A549 (cell line): ENCODE data around the gene THRAP3. TPM values are rescaled to one million over a fixed set of nuclear protein-coding genes. Genes with fewer than 3 reads are reported as not detected.

Experiments used
- ATAC-seq, 2 experiments: fragments of 200-7000 bp in 1 of 2; fragments of >200 bp in 1 of 2; cut with Nextera tagmentation in 1 of 2; cut with Tn5 transposase in 1 of 2; 3 replicates each; pipeline versions ENCODE4 v1.8.0 to v1.9.1; 2018 to 2020; ENCODE audit warnings: mild to moderate bottlenecking in 1 of 2, moderate library complexity in 1 of 2
- CTCF ChIA-PET: fragments of 300-600 bp; sonication (Branson Sonifier 250); formaldehyde crosslinking; extraction: SDS; loops from one replicate; lab custom pipeline; 2021; ENCODE audit warnings: antibody characterized with exemption, inconsistent platforms; lab: Yijun Ruan, JAX
- POLR2A ChIA-PET: fragments of 350-600 bp; formaldehyde crosslinking; extraction: SDS; loops from one replicate; lab custom pipeline; 2021; ENCODE audit warnings: antibody characterized with exemption, inconsistent platforms; lab: Yijun Ruan, JAX
- DNase-seq, 2 experiments: peaks; one replicate each; pipeline versions ENCODE4 v3.0.0 to v3.0.0-alpha.2; 2011 to 2016; ENCODE audit warnings: low read depth in 1 of 2, low spot score in 1 of 2
- FAIRE-seq: peaks from 2 replicates; lab custom pipeline; 2011; peaks lifted over from hg19 to GRCh38; lab: Jason Lieb, UNC
- H3K27ac ChIP-seq, 2 experiments: fragments of >200 bp; sonication (Bioruptor Twin); formaldehyde crosslinking; 3 replicates each; pipeline ENCODE4 v1.5.1; 2016 to 2017
- H3K4me1 ChIP-seq: fragments of >200 bp; sonication (Bioruptor Twin); formaldehyde crosslinking; 3 replicates; pipeline ENCODE4 v1.6.1; 2016
- H3K4me2 ChIP-seq: fragments of >200 bp; sonication (Bioruptor Twin); formaldehyde crosslinking; 3 replicates; pipeline ENCODE4 v1.6.1; 2016
- H3K4me3 ChIP-seq: fragments of >200 bp; sonication (Bioruptor Twin); formaldehyde crosslinking; 3 replicates; pipeline ENCODE4 v1.5.1; 2016
- H3K9me3 ChIP-seq: fragments of >200 bp; sonication (Bioruptor Twin); formaldehyde crosslinking; 3 replicates; pipeline ENCODE4 v1.6.1; 2016
- BHLHE40 ChIP-seq: IDR thresholded peaks from 2 replicates; pipeline ENCODE4 v1.6.1; 2012; ENCODE audit warnings: low read depth, low read length, inconsistent platforms
- CBX2 ChIP-seq: fragments of 200-600 bp; sonication (generic); IDR thresholded peaks from 2 replicates; pipeline ENCODE4 v1.6.1; 2016; ENCODE audit warnings: low read depth, mild to moderate bottlenecking, borderline replicate concordance
- CEBPB ChIP-seq, 2 experiments: fragments of >200 bp in 1 of 2; sonication (Bioruptor Twin) in 1 of 2; formaldehyde crosslinking in 1 of 2; IDR thresholded peaks; 2 replicates each; pipeline ENCODE4 v1.6.1; 2012 to 2016
- CTCF ChIP-seq: fragments of >200 bp; sonication (Bioruptor Twin); formaldehyde crosslinking; IDR thresholded peaks from 3 replicates; pipeline ENCODE4 v1.5.1; 2016
- EHF ChIP-seq: fragments of 250-450 bp; sonication (Bioruptor Pico); IDR thresholded peaks from 2 replicates; pipeline ENCODE4 v1.5.0; 2020; ENCODE audit warnings: mild to moderate bottlenecking
- HDAC2 ChIP-seq: fragments of 200-600 bp; sonication (generic); IDR thresholded peaks from 2 replicates; pipeline ENCODE4 v1.6.1; 2016
- HES2 ChIP-seq: fragments of >200 bp; sonication (Bioruptor Twin); formaldehyde crosslinking; IDR thresholded peaks from 2 replicates; pipeline ENCODE4 v1.6.1; 2016
- HOXA7 ChIP-seq: fragments of 250-450 bp; sonication (Bioruptor Pico); IDR thresholded peaks from 2 replicates; pipeline ENCODE4 v1.5.0; 2020; ENCODE audit warnings: mild to moderate bottlenecking, moderate library complexity
- MAX ChIP-seq: IDR thresholded peaks from 2 replicates; pipeline ENCODE4 v1.6.1; 2012
- MYC ChIP-seq: IDR thresholded peaks from 2 replicates; pipeline ENCODE4 v1.6.1; 2012; ENCODE audit warnings: mild to moderate bottlenecking, inconsistent platforms, low read length, improper control_type of control experiment, borderline replicate concordance
- NFE2L2 ChIP-seq: fragments of 150-350 bp; conservative IDR thresholded peaks from 2 replicates; pipeline ENCODE4 v1.6.1; 2014; ENCODE audit warnings: low read length
- NPAS2 ChIP-seq: fragments of 250-450 bp; sonication (Bioruptor Pico); IDR thresholded peaks from 2 replicates; pipeline ENCODE4 v1.8.0; 2022; ENCODE audit warnings: mild to moderate bottlenecking, moderate library complexity, borderline replicate concordance
- RARB ChIP-seq: fragments of 250-450 bp; sonication (Bioruptor Pico); IDR thresholded peaks from 2 replicates; pipeline ENCODE4 v1.8.0; 2021; ENCODE audit warnings: mild to moderate bottlenecking, moderate library complexity
- REST ChIP-seq: fragments of 200-600 bp; sonication (generic); IDR thresholded peaks from 2 replicates; pipeline ENCODE4 v1.6.1; 2016; ENCODE audit warnings: antibody characterized with exemption, mild to moderate bottlenecking, moderate library complexity
- SMC3 ChIP-seq: fragments of >200 bp; sonication (Bioruptor Twin); formaldehyde crosslinking; IDR thresholded peaks from 3 replicates; pipeline ENCODE4 v1.6.1; 2018; ENCODE audit warnings: inconsistent platforms
- TFCP2L1 ChIP-seq: fragments of 250-450 bp; sonication (Bioruptor Pico); IDR thresholded peaks from 2 replicates; pipeline ENCODE4 v1.5.0; 2021; ENCODE audit warnings: mild to moderate bottlenecking
- ZFP36 ChIP-seq: fragments of 450-650 bp; IDR thresholded peaks from 2 replicates; pipeline ENCODE4 v1.6.1; 2014; ENCODE audit warnings: borderline replicate concordance; ENCODE audit not compliant: partially characterized antibody
- WGBS: methylation state at CpG from one replicate; pipeline ENCODE4 v1.1.6; 2017; ENCODE audit errors: missing lambda C conversion rate; 5-methylcytosine and 5-hydroxymethylcytosine counted together
- polyA plus RNA-seq, 4 experiments: library from polyadenylated mRNA; depleted of rRNA in 3 of 4; stranded (reverse); fragments of >200 nt; fragmentation: RNase III in 1 of 4; extraction: RNeasy Plus Mini Kit Qiagen cat#74134 plus additional on column Dnase treatment in 1 of 4; gene quantifications; 2 replicates in 3 of 4; 3 replicates in 1 of 4; pipeline ENCODE4 v1.2.3, GENCODE V29; 2011 to 2017

Gene THRAP3
- polyA plus RNA-seq, 2 of the 4 experiments (the other 2 are of a cell fraction) = 60.0 to 60.7 TPM

- CTCF ChIA-PET = interaction anchor here (0.6 to 8.0 kb wide), 3 partner anchors 14 to 167 kb away, joined by 3 to 54 read pairs (median 8); partner anchors contain the start of gene TRAPPC3
- no peak overlapping the region for H3K4me2 ChIP-seq
Measured at GRCh38 chr1:36175137-36176095, 48.8 kb upstream of the THRAP3 start.

DNA sequence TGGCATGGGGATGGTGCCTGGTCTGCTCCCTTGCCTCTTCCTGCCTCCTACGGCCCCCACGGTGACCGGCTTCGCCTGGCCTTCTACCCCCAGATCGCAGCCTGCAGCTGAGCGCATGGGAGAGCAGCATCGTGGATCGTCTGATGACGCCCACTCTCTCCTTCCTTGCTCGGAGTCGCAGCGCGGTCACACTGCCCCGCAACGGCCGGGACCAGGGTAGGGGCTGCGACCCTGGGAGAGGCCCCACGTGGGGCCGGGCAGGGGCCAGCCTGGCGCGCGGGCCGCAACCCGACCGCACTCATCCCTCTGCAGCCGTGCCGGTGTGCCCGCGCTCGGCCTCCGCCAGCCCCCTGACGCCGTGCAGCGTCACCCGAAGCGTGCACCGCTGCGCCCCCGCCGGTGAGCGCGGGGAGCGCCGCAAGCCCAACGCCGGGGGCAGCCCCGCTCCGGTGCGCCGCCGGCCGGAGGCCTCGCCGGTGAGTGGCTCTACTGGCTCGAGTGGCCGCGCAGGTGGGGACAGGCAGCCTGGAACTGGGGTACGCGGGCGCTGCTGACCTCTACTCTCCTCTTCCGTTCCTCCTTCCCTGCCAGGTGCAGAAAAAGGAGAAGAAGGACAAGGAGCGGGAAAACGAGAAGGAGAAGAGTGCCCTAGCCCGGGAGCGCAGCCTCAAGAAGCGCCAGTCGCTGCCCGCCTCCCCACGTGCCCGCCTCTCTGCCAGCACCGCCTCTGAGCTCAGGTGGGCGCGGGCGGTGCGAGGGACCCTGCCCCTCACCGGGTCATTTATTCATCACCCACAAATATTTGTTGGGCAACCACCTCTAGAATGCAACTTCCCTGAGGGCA is 47.9 kb upstream of the THRAP3 start:
- DNase-seq (no peak), FAIRE-seq (no peak), ATAC-seq (no peak)
- Histone ChIP-seq H3K9me3 (no peaks in the 10 kb centered on the region), H3K4me2 (no peak overlapping the region), H3K4me1 (peaks cover 18% of the 10 kb centered on the region), H3K27ac (no peak overlapping the region), H3K4me3 (no peak overlapping the region)
- TF ChIP-seq NFE2L2 (no peak), HDAC2 (no peak), REST (no peak), MYC (no peak)
- ChIA-PET POLR2A (no interaction called here), CTCF (interaction anchor here (0.5 to 8.0 kb wide), 6 partner anchors 13 to 232 kb away, joined by 3 to 54 read pairs (median 6); partner anchors contain the start of gene TRAPPC3)
- 93% methylated on average over 29 of the region's 76 CpGs for WGBS

More at GRCh38 chr1:36175137-36176095, 48.8 kb upstream of the THRAP3 start:
- no peak for FAIRE-seq
- no peak overlapping the region for H3K4me3 ChIP-seq
- peaks cover 18% of the 10 kb centered on the region for H3K4me1 ChIP-seq
- WGBS = 89% methylated on average over 5 of the region's 11 CpGs
- DNase-seq = no peak
- POLR2A ChIA-PET = no interaction called here
- TF ChIP-seq SMC3 (no peak), CEBPB (IDR thresholded peaks at IDR 0.05) (no peak)
- ATAC-seq = peak in 1 of 2 experiments; percentile 15; a peak in 2 of 6 replicates
- H3K9me3 ChIP-seq = no peaks in the 10 kb centered on the region
- 0 out of 6 replicates have a peak overlapping the region, but pooled peaks of 1 of the 2 experiments have one; percentile 26 for H3K27ac ChIP-seq

GRCh38 chr1:36177589-36178431 is 46.4 kb upstream of the THRAP3 start:
- H3K4me1 ChIP-seq = peaks cover 10% of the 10 kb centered on the region
- FAIRE-seq (no peak), DNase-seq (no peak), ATAC-seq (no peak)
- no peak overlapping the region for H3K4me2 ChIP-seq
- WGBS = 90% methylated on average over 25 of the region's 33 CpGs
- H3K9me3 ChIP-seq = no peaks in the 10 kb centered on the region
- ChIA-PET POLR2A (no interaction called here), CTCF (interaction anchor here (0.7 to 2.8 kb wide), 6 partner anchors 10 to 107 kb away, joined by 3 to 13 read pairs (median 4); no protein-coding TSS in a partner anchor)
- H3K27ac ChIP-seq = no peak overlapping the region
- no peak overlapping the region for H3K4me3 ChIP-seq
- TF ChIP-seq EHF (CRISPR knock-in tag) = no peak
- no peak for TF ChIP-seq BHLHE40
- no peak for TF ChIP-seq HES2
- TF ChIP-seq NPAS2 (CRISPR knock-in tag) = no peak
- TF ChIP-seq ZFP36 = no peak
- TF ChIP-seq SMC3 = no peak
- no peak for TF ChIP-seq TFCP2L1 (CRISPR knock-in tag)
- TF ChIP-seq RARB (CRISPR knock-in tag) = no peak
- TF ChIP-seq CTCF = no peak
- no peak for TF ChIP-seq REST
- TF ChIP-seq MAX = no peak
- no peak for TF ChIP-seq HOXA7 (CRISPR knock-in tag)
- no peak for TF ChIP-seq CBX2
